Ovary (tissue), 9 donors: ENCODE data around the gene DIP2C. TPM values are rescaled to one million over a fixed set of nuclear protein-coding genes. Genes with fewer than 3 reads are reported as not detected.

Source experiments
- DNase-seq, 5 donors: peaks; one replicate each; pipeline ENCODE4 v3.0.0-alpha.2; 2019 to 2020
- H3K27ac ChIP-seq, 2 donors: fragments of 200-600 bp; one replicate each; pipeline versions ENCODE4 v1.5.1 to v1.8.0; 2019 to 2022
- H3K27me3 ChIP-seq: fragments of 200-600 bp; one replicate; pipeline ENCODE4 v1.8.0; 2022
- H3K36me3 ChIP-seq: fragments of 200-600 bp; sonication (generic); one replicate; pipeline ENCODE4 v1.5.1; 2019
- H3K4me1 ChIP-seq: one replicate; pipeline ENCODE4 v1.8.1; 2013; ENCODE audit warnings: mild to moderate bottlenecking, moderate library complexity; ENCODE audit not compliant: insufficient read depth
- H3K4me3 ChIP-seq: fragments of 200-600 bp; sonication (generic); one replicate; pipeline ENCODE4 v1.5.1; 2017
- H3K9me3 ChIP-seq, 2 donors: fragments of 200-600 bp in 1 of 2; sonication (generic) in 1 of 2; one replicate each; pipeline versions ENCODE4 v1.5.1 to v1.8.1; 2013 to 2019; ENCODE audit warnings: mild to moderate bottlenecking in 1 of 2, moderate library complexity in 1 of 2
- EP300 ChIP-seq: sonication (generic); formaldehyde crosslinking; IDR thresholded peaks from one replicate; pipeline ENCODE4 v1.6.1; 2017; ENCODE audit warnings: antibody characterized with exemption
- POLR2A ChIP-seq: fragments of 450-650 bp; IDR thresholded peaks from one replicate; pipeline ENCODE4 v1.6.1; 2017; ENCODE audit warnings: antibody characterized with exemption, mild to moderate bottlenecking, moderate library complexity
- WGBS, 3 donors: extraction: QIAGEN DNeasy Blood & Tissue Kit in 1 of 3; methylation state at CpG; one replicate each; pipeline versions ENCODE4 v1.1.5 to v1.1.7; 2013 to 2017; 5-methylcytosine and 5-hydroxymethylcytosine counted together
- intact Hi-C, 4 donors: fragments of 100-400 bp; cut with DNase I; formaldehyde crosslinking; loops; one replicate each; pipeline versions ENCODE4 v1.11.0 to v1.15.1; 2022 to 2023
- polyA plus RNA-seq, 2 donors: library from polyadenylated mRNA; stranded (reverse); fragments of 200-250 nt in 1 of 2; fragments of 350-450 nt in 1 of 2; fragmentation: Illumina TruSeq in 1 of 2; extraction: RNeasy Lipid Tissue Mini Kit (QIAGEN cat#74804) in 1 of 2; gene quantifications; one replicate each; pipeline ENCODE4 v1.2.3, GENCODE V29; 2013 to 2014
- total RNA-seq, 7 donors: library from RNA; depleted of rRNA in 2 of 7; stranded (reverse); fragments of >200 nt in 2 of 7; fragmentation: NEBNext Ultra II Directional in 3 of 7; extraction: Animal tissue kit (Norgen Biotek cat#: 25700) in 3 of 7; gene quantifications; one replicate each; pipeline versions ENCODE4 v1.1.0 to v1.2.4, GENCODE V29; 2016 to 2023
- TF ChIP-seq, protein P1 (sequence below), 3 donors: fragments of 450-650 bp in 2 of 3; fragments of 200-600 bp in 1 of 3; IDR thresholded peaks; one replicate each; pipeline versions ENCODE4 v1.5.1 to v1.8.0; 2016 to 2022; ENCODE audit warnings: antibody characterized with exemption in 3 of 3, mild to moderate bottlenecking in 1 of 3
- donor health status: DM: no; HTN: no; CAD: no; lungs with moderate emphysema.
- donor health status: DM: no; HTN: no; CAD: no.
- donor health status: Bipolar disorder and iron deficiency.
- donor health status: DM: yes; HTN: yes; CAD: no.
- donor health status: DM: no; HTN: no; CAD: no.
- donor health status: DM: yes; HTN: yes; CAD: no.

The DIP2C gene
- total and polyA plus RNA-seq, 9 donors, result 10.1 to 29.4 (median 22.2) TPM

DNA sequence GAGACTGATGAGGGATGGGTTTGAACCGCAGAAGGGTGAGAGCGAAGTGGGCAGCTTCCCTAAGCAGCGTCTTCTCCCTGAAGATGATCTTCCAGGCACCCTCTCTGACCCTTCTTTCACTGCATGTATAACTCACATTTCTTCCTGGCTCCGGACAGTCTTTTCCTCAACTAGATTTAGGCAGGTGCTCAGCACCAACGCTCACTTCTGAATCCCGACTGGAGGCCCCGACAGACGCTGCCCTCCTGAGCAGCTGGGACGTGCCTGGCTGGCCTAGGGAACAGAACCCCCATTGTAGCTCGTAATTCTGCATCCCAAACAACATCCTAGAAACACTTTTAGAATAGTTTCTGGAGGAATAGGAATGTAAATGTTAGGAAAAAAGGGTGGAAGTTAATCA, 206.6 kb downstream of the DIP2C start:
- Histone ChIP-seq H3K4me3 (no peak overlapping the region), H3K4me1 (peaks cover 13% of the 10 kb centered on the region), H3K27ac (no peak overlapping the region), H3K36me3 (no peaks in the 10 kb centered on the region), H3K27me3 (no peaks in the 10 kb centered on the region), H3K9me3 (no peaks in the 10 kb centered on the region)
- 91 to 96% (median 95%) methylated on average over 10 of the region's 10 CpGs for WGBS, 3 donors
- no peak for DNase-seq
- TF ChIP-seq, protein P1, sequence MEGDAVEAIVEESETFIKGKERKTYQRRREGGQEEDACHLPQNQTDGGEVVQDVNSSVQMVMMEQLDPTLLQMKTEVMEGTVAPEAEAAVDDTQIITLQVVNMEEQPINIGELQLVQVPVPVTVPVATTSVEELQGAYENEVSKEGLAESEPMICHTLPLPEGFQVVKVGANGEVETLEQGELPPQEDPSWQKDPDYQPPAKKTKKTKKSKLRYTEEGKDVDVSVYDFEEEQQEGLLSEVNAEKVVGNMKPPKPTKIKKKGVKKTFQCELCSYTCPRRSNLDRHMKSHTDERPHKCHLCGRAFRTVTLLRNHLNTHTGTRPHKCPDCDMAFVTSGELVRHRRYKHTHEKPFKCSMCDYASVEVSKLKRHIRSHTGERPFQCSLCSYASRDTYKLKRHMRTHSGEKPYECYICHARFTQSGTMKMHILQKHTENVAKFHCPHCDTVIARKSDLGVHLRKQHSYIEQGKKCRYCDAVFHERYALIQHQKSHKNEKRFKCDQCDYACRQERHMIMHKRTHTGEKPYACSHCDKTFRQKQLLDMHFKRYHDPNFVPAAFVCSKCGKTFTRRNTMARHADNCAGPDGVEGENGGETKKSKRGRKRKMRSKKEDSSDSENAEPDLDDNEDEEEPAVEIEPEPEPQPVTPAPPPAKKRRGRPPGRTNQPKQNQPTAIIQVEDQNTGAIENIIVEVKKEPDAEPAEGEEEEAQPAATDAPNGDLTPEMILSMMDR (IDR thresholded peaks at IDR 0.05), result no peak
- no peak for TF ChIP-seq POLR2A
- no peak for TF ChIP-seq EP300
- intact Hi-C loops, result no loop called here

DNA sequence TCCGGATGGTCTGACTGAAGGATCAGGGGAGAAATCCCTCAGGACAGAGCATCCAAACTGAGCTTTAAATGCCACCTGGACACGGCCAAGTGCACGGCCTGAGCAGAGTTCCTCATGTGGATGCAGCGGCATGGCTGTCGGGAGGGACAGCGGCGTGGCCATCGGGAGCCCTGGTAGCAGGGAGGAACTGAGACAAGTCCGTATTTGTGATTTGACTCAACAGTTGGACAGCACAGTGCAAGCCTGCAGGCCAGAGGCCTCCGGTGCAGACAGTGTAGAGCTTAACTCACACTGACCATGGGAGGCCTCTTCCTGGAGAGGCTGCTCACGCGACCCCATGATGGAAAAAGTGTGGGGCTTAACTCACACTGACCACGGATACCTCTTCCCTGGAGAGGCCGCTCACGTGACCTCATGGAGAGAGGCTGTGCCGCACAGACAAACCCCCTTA, 207.4 kb downstream of the DIP2C start:
- intact Hi-C loops, result no loop called here

DNA sequence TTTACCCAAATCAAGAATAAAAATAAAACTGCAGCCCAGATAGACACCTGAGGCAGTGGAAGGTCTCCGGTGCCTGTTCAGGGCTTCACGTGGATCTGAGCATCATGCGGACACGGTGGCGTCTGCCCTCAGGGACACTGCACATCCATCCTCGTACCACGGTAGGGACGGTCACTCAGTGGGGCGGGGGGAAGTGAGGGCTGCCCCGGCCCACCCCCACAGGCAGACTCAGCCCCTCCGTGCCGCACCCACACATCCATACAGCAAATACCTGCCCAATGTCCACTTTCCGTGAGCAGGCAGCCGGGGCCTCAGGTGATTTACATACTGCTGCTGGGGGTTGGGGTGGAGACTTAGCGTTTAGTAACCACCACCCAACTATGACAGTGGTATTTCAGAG, 207.8 kb downstream of the DIP2C start:
- no peaks in the 10 kb centered on the region for H3K27me3 ChIP-seq
- TF ChIP-seq, protein P1 (IDR thresholded peaks at IDR 0.05), result no peak
- no peak for TF ChIP-seq EP300
- no peak for TF ChIP-seq POLR2A
- peaks cover 12% of the 10 kb centered on the region for H3K4me1 ChIP-seq
- H3K36me3 ChIP-seq, result no peaks in the 10 kb centered on the region
- no peak overlapping the region for H3K4me3 ChIP-seq
- H3K27ac ChIP-seq, result no peak overlapping the region
- WGBS, 3 donors, result 87 to 90% (median 89%) methylated on average over 15 of the region's 15 CpGs
- no peaks in the 10 kb centered on the region for H3K9me3 ChIP-seq
- intact Hi-C loops, result no loop called here
- DNase-seq, result no peak

More for the DNA sequence above, 207.4 kb downstream of the DIP2C start:
- 88 to 91% (median 91%) methylated on average over 16 of the region's 16 CpGs for WGBS, 3 donors
- no peak overlapping the region for H3K27ac ChIP-seq
- H3K27me3 ChIP-seq, result no peaks in the 10 kb centered on the region
- TF ChIP-seq, protein P1 (IDR thresholded peaks at IDR 0.05), result no peak
- TF ChIP-seq EP300 (no peak), POLR2A (no peak)
- H3K4me3 ChIP-seq, result no peak overlapping the region
- no peaks in the 10 kb centered on the region for H3K36me3 ChIP-seq
- H3K9me3 ChIP-seq, result no peaks in the 10 kb centered on the region
- peaks cover 13% of the 10 kb centered on the region for H3K4me1 ChIP-seq
- DNase-seq, result no peak

DNA sequence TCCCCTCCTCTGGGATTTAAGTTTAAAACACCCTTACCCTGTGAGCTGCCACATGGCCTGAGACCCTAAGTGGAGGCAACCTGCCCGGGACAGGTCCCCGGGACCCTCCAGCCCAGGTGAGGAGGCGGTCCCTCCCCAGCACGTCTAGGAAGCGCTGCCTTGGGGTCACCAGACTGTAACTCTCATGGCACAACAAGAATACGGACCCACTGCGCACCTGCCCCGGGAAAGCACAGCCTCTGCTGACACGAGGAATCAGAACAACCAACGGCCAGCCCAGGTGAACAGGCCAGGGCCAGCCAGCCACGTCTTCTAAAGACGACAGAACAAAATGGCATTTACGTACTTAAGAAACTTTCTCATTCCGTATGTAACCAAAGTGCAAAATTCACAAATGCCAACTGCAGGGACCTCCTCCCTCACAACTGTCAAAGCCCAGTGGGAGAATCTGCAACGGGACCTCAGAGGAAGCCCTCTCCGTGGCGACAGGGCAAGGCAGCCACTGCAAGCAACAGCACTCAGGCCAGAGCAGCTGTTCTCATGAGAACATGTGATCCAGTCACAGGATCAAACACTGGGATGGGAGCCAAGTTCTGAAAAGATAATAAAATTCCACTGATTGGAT, 208.4 kb downstream of the DIP2C start:
- no peak for TF ChIP-seq POLR2A
- TF ChIP-seq, protein P1 (IDR thresholded peaks at IDR 0.05), result no peak
- TF ChIP-seq EP300, result no peak
- 61 to 65% (median 64%) methylated on average over 15 to 17 of the region's 17 CpGs for WGBS, 3 donors
- no peaks in the 10 kb centered on the region for H3K27me3 ChIP-seq
- no peak for DNase-seq
- intact Hi-C loops, result no loop called here
- H3K4me3 ChIP-seq, result no peak overlapping the region
- H3K4me1 ChIP-seq, result peaks cover 7% of the 10 kb centered on the region
- H3K36me3 ChIP-seq, result no peaks in the 10 kb centered on the region
- no peaks in the 10 kb centered on the region for H3K9me3 ChIP-seq
- H3K27ac ChIP-seq, result no peak overlapping the region
